ENCODE results near the gene CNOT9.

The CNOT9 gene

GRCh38 chr2:218638372-218638771, 69.7 kb downstream of the CNOT9 start:
- TF ChIP-seq TEAD4 (IDR thresholded peaks at IDR 0.05) (no peak), ZBTB7A (IDR thresholded peaks at IDR 0.05; ENCODE audit: low read depth) (no peak), FOXM1 (IDR thresholded peaks at IDR 0.05; ENCODE audit: borderline replicate concordance, low read depth) (no peak), RAD21 (IDR thresholded peaks at IDR 0.05; ENCODE audit: low read depth) (no peak), YY1 (IDR thresholded peaks at IDR 0.05; ENCODE audit: low read depth) (no peak)
- TF ChIP-seq, protein P1, sequence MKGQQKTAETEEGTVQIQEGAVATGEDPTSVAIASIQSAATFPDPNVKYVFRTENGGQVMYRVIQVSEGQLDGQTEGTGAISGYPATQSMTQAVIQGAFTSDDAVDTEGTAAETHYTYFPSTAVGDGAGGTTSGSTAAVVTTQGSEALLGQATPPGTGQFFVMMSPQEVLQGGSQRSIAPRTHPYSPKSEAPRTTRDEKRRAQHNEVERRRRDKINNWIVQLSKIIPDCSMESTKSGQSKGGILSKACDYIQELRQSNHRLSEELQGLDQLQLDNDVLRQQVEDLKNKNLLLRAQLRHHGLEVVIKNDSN (IDR thresholded peaks at IDR 0.05) = no peak

- no peak for TF ChIP-seq TCF12 (IDR thresholded peaks at IDR 0.05; ENCODE audit: low read depth)
- no peak for TF ChIP-seq EP300 (IDR thresholded peaks at IDR 0.05; ENCODE audit: borderline replicate concordance)
- TF ChIP-seq NFIC (IDR thresholded peaks at IDR 0.05) = no peak
- TF ChIP-seq CEBPB (IDR thresholded peaks at IDR 0.05) = no peak
- TF ChIP-seq, protein P2, sequence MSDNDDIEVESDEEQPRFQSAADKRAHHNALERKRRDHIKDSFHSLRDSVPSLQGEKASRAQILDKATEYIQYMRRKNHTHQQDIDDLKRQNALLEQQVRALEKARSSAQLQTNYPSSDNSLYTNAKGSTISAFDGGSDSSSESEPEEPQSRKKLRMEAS (IDR thresholded peaks at IDR 0.05) = no peak
- TF ChIP-seq TEAD4 (IDR thresholded peaks at IDR 0.05) = no peak
Observed at GRCh38 chr2:218642121-218642656, 73.5 kb downstream of the CNOT9 start.

DNA sequence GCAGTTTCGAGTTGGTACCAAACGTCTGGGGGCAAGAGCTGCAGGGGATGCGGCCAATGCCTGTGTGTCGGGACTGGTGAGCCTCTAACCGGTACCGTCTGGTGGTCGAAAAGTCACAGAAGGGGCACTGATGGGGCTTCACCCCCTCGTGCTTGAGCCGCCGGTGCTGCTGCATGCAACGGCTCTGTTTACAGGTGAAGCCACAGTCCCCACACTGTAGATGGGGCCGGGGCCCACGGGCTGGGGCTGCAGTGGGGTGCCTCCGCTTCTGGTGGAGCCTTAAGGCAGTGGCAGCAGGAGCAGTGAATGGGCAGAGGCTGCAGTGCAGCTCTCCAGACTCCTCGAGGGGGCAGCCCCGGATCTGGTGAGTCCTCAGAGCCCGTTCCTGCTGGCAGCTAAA, 74.1 kb downstream of the CNOT9 start:
- TF ChIP-seq YY1 (IDR thresholded peaks at IDR 0.05; ENCODE audit: low read depth) (no peak), TEAD4 (IDR thresholded peaks at IDR 0.05) (no peak)

- TF ChIP-seq TCF12 (IDR thresholded peaks at IDR 0.05; ENCODE audit: low read depth) (no peak), FOXM1 (IDR thresholded peaks at IDR 0.05; ENCODE audit: borderline replicate concordance, low read depth) (no peak)
- TF ChIP-seq, protein P1 (IDR thresholded peaks at IDR 0.05) = no peak
Observed at GRCh38 chr2:218643751-218644310, 75.2 kb downstream of the CNOT9 start.

GRCh38 chr2:218644721-218645120, 76.1 kb downstream of the CNOT9 start:
- TF ChIP-seq TEAD4 (IDR thresholded peaks at IDR 0.05) (no peak), CEBPB (IDR thresholded peaks at IDR 0.05) (no peak), EGR1 (IDR thresholded peaks at IDR 0.05) (no peak), FOXM1 (IDR thresholded peaks at IDR 0.05; ENCODE audit: borderline replicate concordance, low read depth) (no peak), NFIC (IDR thresholded peaks at IDR 0.05) (no peak), CREB1 (IDR thresholded peaks at IDR 0.05; ENCODE audit: low read depth) (no peak), ZBTB7A (IDR thresholded peaks at IDR 0.05; ENCODE audit: low read depth) (no peak), TCF12 (IDR thresholded peaks at IDR 0.05; ENCODE audit: low read depth) (no peak), YY1 (IDR thresholded peaks at IDR 0.05; ENCODE audit: low read depth) (no peak), TAF1 (IDR thresholded peaks at IDR 0.05; ENCODE audit: low read depth) (no peak)
- TF ChIP-seq, protein P3, sequence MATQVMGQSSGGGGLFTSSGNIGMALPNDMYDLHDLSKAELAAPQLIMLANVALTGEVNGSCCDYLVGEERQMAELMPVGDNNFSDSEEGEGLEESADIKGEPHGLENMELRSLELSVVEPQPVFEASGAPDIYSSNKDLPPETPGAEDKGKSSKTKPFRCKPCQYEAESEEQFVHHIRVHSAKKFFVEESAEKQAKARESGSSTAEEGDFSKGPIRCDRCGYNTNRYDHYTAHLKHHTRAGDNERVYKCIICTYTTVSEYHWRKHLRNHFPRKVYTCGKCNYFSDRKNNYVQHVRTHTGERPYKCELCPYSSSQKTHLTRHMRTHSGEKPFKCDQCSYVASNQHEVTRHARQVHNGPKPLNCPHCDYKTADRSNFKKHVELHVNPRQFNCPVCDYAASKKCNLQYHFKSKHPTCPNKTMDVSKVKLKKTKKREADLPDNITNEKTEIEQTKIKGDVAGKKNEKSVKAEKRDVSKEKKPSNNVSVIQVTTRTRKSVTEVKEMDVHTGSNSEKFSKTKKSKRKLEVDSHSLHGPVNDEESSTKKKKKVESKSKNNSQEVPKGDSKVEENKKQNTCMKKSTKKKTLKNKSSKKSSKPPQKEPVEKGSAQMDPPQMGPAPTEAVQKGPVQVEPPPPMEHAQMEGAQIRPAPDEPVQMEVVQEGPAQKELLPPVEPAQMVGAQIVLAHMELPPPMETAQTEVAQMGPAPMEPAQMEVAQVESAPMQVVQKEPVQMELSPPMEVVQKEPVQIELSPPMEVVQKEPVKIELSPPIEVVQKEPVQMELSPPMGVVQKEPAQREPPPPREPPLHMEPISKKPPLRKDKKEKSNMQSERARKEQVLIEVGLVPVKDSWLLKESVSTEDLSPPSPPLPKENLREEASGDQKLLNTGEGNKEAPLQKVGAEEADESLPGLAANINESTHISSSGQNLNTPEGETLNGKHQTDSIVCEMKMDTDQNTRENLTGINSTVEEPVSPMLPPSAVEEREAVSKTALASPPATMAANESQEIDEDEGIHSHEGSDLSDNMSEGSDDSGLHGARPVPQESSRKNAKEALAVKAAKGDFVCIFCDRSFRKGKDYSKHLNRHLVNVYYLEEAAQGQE (IDR thresholded peaks at IDR 0.05; ENCODE audit: low read depth) = no peak

- TF ChIP-seq, protein P2 (IDR thresholded peaks at IDR 0.05) = no peak
- no peak for TF ChIP-seq EGR1 (IDR thresholded peaks at IDR 0.05)
- TF ChIP-seq TCF12 (IDR thresholded peaks at IDR 0.05; ENCODE audit: low read depth) = no peak
- no peak for TF ChIP-seq RAD21 (IDR thresholded peaks at IDR 0.05; ENCODE audit: low read depth)
- no peak for TF ChIP-seq TEAD4 (IDR thresholded peaks at IDR 0.05)
- no peak for TF ChIP-seq ZBTB7A (IDR thresholded peaks at IDR 0.05; ENCODE audit: low read depth)
- no peak for TF ChIP-seq CREB1 (IDR thresholded peaks at IDR 0.05; ENCODE audit: low read depth)
- no peak for TF ChIP-seq NFIC (IDR thresholded peaks at IDR 0.05)
- TF ChIP-seq TAF1 (IDR thresholded peaks at IDR 0.05; ENCODE audit: low read depth) = no peak
- no peak for TF ChIP-seq YY1 (IDR thresholded peaks at IDR 0.05; ENCODE audit: low read depth)
- TF ChIP-seq, protein P1 (IDR thresholded peaks at IDR 0.05) = no peak
- TF ChIP-seq, protein P3 (IDR thresholded peaks at IDR 0.05; ENCODE audit: low read depth) = no peak
- no peak for TF ChIP-seq CEBPB (IDR thresholded peaks at IDR 0.05)
Observed at GRCh38 chr2:218645126-218645525, 76.5 kb downstream of the CNOT9 start.

Measured in Ishikawa (cell line).